Measurements from ENCODE around the gene CA10.

CA10 gene

DNA sequence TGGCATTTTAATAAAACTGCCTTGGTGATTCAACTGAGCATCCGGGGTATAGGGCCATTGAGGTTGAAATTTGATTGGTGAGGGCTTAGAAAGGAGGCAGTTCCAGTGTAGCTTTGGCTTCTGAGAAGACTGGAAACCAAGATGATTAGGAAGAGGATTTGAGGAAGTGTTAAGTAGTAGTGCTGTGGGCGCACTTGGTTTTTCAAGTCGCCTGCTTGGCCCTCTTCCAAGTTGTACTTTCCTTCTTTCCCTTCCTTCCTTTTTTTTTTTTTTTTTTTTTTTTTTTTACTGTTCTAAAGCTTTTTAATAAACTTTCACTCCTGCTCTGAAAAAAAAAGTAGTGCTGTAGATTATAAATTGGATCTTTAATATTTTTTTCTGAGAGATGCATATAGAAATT, 577.6 kb downstream of the CA10 start:
- TF ChIP-seq, protein P1, sequence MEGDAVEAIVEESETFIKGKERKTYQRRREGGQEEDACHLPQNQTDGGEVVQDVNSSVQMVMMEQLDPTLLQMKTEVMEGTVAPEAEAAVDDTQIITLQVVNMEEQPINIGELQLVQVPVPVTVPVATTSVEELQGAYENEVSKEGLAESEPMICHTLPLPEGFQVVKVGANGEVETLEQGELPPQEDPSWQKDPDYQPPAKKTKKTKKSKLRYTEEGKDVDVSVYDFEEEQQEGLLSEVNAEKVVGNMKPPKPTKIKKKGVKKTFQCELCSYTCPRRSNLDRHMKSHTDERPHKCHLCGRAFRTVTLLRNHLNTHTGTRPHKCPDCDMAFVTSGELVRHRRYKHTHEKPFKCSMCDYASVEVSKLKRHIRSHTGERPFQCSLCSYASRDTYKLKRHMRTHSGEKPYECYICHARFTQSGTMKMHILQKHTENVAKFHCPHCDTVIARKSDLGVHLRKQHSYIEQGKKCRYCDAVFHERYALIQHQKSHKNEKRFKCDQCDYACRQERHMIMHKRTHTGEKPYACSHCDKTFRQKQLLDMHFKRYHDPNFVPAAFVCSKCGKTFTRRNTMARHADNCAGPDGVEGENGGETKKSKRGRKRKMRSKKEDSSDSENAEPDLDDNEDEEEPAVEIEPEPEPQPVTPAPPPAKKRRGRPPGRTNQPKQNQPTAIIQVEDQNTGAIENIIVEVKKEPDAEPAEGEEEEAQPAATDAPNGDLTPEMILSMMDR (conservative IDR thresholded peaks at IDR 0.05; ENCODE audit: low read depth, low read length) = no peak
- no peak overlapping the region for H3K4me3 ChIP-seq (ENCODE audit: low read length)
- no peak for DNase-seq (ENCODE audit: low read depth)

Measured in retinal pigment epithelial cell (primary cell).